ENCODE measurements around the gene SENP2. TPM values are rescaled to one million over a fixed set of nuclear protein-coding genes. Genes with fewer than 3 reads are reported as not detected.

Gene SENP2
- total and polyA plus RNA-seq, 10 of the 15 experiments (the other 5 are each of a cell fraction or from before 2014, with no cell fraction given) = 9.0 to 42.7 (median 25.1) TPM

DNA sequence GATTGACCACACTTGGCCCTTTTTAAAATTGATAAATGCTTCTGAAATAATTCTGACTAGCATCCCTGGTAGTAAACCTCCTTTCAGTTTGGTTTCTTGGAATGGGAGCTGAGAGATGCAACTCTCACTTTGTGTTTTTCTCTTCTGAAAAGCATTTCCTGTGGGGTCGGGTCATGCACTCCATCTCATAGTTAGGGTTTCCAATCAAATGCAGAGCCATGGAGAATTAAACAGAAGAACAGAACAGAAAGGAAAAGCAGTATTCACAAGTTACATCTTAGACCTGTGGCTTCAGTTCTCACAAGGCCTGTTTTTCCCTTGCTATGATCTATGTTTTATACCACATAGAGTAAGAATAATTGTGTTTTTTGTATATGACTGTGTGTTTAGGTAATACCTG, 39.7 kb downstream of the SENP2 start:
- SMC1A ChIA-PET (ENCODE audit: uncharacterized antibody, unreplicated experiment) = interaction anchor here (1.2 kb wide), 1 partner anchor 30 kb away, joined by 3 read pairs; no protein-coding TSS in a partner anchor
- DNase-seq (ENCODE audit: low read depth, low spot score) = no peak
- WGBS (ENCODE audit: insufficient coverage, insufficient replicate concordance, low lambda C conversion rate, missing lambda C conversion rate) = 44% methylated on average over 1 of the region's 1 CpG
- Histone ChIP-seq H3K4me1 (ENCODE audit: control insufficient read depth, insufficient read depth, low read length) (no peaks in the 10 kb centered on the region), H3K9ac (ENCODE audit: control insufficient read depth, insufficient read depth, low read length) (no peak overlapping the region), H3K36me3 (ENCODE audit: control insufficient read depth in 2 of 2, insufficient read depth in 2 of 2, low read length in 1 of 2) (peaks cover 1 to 38% of the 10 kb centered on the region in 2 experiments; a peak in 3 of 4 replicates), H3K4me3 (no peak overlapping the region), H3K9me3 (replicated peaks; ENCODE audit: control insufficient read depth, insufficient read depth, low read length) (no peaks in the 10 kb centered on the region), H3K27me3 (replicated peaks in 1 of 2; ENCODE audit: control insufficient read depth in 2 of 2, insufficient read depth in 2 of 2, low read length in 1 of 2) (no peaks in the 10 kb centered on the region), H3K79me2 (ENCODE audit: control insufficient read depth, insufficient read depth, low read length) (no peaks in the 10 kb centered on the region), H3K27ac (ENCODE audit: control insufficient read depth, insufficient read depth) (no peak overlapping the region), H4K20me1 (ENCODE audit: control insufficient read depth, insufficient read depth) (no peaks in the 10 kb centered on the region), H3K4me2 (ENCODE audit: control insufficient read depth, insufficient read depth) (no peak overlapping the region), H2AFZ (ENCODE audit: control insufficient read depth, low read depth, low read length) (no peak overlapping the region)
- POLR2A ChIA-PET = no interaction called here
- no peak for ATAC-seq
- intact Hi-C loops (cut with micrococcal nuclease; ENCODE audit: unreplicated experiment) = no loop called here
- in situ Hi-C loops (cut with MboI) = no loop called here
- no TSS peak for BruUV-seq (replicated peaks)
- RAD21 ChIA-PET (ENCODE audit: unreplicated experiment) = no interaction called here
- TF ChIP-seq WRNIP1 (IDR thresholded peaks at IDR 0.05; ENCODE audit: borderline replicate concordance, low read depth, low read length) (no peak), SRF (IDR thresholded peaks at IDR 0.05; ENCODE audit: low read depth in 2 of 2, low read length in 2 of 2) (0 out of 4 replicates have a peak, but pooled peaks of 1 of the 2 experiments have one; percentile 15)
- CTCF ChIA-PET = interaction anchor here (1.1 kb wide), 1 partner anchor 35 kb away, joined by 4 read pairs; no protein-coding TSS in a partner anchor
- peak; percentile 65 for FAIRE-seq

DNA sequence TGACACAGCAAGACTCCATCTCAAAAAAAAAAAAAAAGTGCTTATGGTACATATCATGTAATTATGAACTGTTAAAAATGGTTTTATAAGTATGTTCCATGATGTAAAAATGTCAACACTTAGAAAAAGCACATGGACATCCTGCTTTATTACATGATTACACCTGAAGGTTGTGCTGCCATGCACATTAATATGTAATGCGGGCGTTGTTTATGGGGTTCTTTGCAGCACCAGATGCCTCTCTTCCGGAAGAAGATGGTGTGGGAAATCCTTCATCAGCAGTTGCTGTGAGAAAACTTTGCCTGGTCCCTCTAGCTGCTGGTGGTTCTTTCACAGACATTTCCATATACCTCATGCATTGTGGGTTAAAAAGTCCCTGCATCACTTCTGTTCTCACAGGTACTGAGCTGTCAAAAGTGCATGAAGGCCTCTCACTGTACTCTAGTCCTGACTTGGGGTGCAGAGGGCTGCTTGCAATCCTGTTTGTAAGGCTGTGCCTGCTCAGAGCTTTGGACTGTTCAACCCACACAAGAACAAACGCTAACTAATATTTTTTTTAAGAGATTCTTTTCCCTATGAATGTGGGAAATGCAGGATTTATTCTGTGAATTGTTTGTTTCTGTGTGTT, 43.6 kb downstream of the SENP2 start:
- in situ Hi-C loops (cut with MboI) = no loop called here
- Histone ChIP-seq H3K4me3 (no peak overlapping the region), H3K9ac (ENCODE audit: control insufficient read depth, insufficient read depth, low read length) (no peak overlapping the region), H3K36me3 (ENCODE audit: control insufficient read depth in 2 of 2, insufficient read depth in 2 of 2, low read length in 1 of 2) (peaks cover 1 to 24% of the 10 kb centered on the region in 2 experiments; a peak in 3 of 4 replicates), H3K4me1 (ENCODE audit: control insufficient read depth, insufficient read depth, low read length) (no peaks in the 10 kb centered on the region), H2AFZ (ENCODE audit: control insufficient read depth, low read depth, low read length) (no peak overlapping the region), H3K27me3 (replicated peaks in 1 of 2; ENCODE audit: control insufficient read depth in 2 of 2, insufficient read depth in 2 of 2, low read length in 1 of 2) (no peaks in the 10 kb centered on the region), H4K20me1 (ENCODE audit: control insufficient read depth, insufficient read depth) (no peaks in the 10 kb centered on the region), H3K9me3 (replicated peaks; ENCODE audit: control insufficient read depth, insufficient read depth, low read length) (no peaks in the 10 kb centered on the region), H3K79me2 (ENCODE audit: control insufficient read depth, insufficient read depth, low read length) (no peaks in the 10 kb centered on the region), H3K4me2 (ENCODE audit: control insufficient read depth, insufficient read depth) (no peak overlapping the region), H3K27ac (ENCODE audit: control insufficient read depth, insufficient read depth) (no peak overlapping the region; the same call in 1 of the 2 replicates)
- FAIRE-seq = peak; percentile 71
- CTCF ChIA-PET = interaction anchor here (1.4 to 1.6 kb wide), 2 partner anchors 22 to 31 kb away, joined by 3 to 5 read pairs; no protein-coding TSS in a partner anchor
- peak; percentile 24 for DNase-seq (ENCODE audit: low read depth, low spot score)
- SMC1A ChIA-PET (ENCODE audit: uncharacterized antibody, unreplicated experiment) = interaction anchor here (0.6 to 1.0 kb wide), 2 partner anchors 54 to 906 kb away, joined by 3 to 4 read pairs; no protein-coding TSS in a partner anchor
- intact Hi-C loops (cut with micrococcal nuclease; ENCODE audit: unreplicated experiment) = no loop called here
- BruUV-seq (replicated peaks) = no TSS peak
- RAD21 ChIA-PET (ENCODE audit: unreplicated experiment) = no interaction called here
- 98% methylated on average over 4 of the region's 4 CpGs for WGBS (ENCODE audit: insufficient coverage, insufficient replicate concordance, low lambda C conversion rate, missing lambda C conversion rate)
- peak; percentile 61 for ATAC-seq
- POLR2A ChIA-PET = no interaction called here
- TF ChIP-seq, protein P1, sequence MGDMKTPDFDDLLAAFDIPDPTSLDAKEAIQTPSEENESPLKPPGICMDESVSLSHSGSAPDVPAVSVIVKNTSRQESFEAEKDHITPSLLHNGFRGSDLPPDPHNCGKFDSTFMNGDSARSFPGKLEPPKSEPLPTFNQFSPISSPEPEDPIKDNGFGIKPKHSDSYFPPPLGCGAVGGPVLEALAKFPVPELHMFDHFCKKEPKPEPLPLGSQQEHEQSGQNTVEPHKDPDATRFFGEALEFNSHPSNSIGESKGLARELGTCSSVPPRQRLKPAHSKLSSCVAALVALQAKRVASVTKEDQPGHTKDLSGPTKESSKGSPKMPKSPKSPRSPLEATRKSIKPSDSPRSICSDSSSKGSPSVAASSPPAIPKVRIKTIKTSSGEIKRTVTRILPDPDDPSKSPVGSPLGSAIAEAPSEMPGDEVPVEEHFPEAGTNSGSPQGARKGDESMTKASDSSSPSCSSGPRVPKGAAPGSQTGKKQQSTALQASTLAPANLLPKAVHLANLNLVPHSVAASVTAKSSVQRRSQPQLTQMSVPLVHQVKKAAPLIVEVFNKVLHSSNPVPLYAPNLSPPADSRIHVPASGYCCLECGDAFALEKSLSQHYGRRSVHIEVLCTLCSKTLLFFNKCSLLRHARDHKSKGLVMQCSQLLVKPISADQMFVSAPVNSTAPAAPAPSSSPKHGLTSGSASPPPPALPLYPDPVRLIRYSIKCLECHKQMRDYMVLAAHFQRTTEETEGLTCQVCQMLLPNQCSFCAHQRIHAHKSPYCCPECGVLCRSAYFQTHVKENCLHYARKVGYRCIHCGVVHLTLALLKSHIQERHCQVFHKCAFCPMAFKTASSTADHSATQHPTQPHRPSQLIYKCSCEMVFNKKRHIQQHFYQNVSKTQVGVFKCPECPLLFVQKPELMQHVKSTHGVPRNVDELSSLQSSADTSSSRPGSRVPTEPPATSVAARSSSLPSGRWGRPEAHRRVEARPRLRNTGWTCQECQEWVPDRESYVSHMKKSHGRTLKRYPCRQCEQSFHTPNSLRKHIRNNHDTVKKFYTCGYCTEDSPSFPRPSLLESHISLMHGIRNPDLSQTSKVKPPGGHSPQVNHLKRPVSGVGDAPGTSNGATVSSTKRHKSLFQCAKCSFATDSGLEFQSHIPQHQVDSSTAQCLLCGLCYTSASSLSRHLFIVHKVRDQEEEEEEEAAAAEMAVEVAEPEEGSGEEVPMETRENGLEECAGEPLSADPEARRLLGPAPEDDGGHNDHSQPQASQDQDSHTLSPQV (IDR thresholded peaks at IDR 0.05) = no peak
- no peak for TF ChIP-seq SREBF1 (IDR thresholded peaks at IDR 0.05; ENCODE audit: low read length)
- no peak for TF ChIP-seq SMC3 (IDR thresholded peaks at IDR 0.05; ENCODE audit: borderline replicate concordance, low read length)
- TF ChIP-seq, protein P2, sequence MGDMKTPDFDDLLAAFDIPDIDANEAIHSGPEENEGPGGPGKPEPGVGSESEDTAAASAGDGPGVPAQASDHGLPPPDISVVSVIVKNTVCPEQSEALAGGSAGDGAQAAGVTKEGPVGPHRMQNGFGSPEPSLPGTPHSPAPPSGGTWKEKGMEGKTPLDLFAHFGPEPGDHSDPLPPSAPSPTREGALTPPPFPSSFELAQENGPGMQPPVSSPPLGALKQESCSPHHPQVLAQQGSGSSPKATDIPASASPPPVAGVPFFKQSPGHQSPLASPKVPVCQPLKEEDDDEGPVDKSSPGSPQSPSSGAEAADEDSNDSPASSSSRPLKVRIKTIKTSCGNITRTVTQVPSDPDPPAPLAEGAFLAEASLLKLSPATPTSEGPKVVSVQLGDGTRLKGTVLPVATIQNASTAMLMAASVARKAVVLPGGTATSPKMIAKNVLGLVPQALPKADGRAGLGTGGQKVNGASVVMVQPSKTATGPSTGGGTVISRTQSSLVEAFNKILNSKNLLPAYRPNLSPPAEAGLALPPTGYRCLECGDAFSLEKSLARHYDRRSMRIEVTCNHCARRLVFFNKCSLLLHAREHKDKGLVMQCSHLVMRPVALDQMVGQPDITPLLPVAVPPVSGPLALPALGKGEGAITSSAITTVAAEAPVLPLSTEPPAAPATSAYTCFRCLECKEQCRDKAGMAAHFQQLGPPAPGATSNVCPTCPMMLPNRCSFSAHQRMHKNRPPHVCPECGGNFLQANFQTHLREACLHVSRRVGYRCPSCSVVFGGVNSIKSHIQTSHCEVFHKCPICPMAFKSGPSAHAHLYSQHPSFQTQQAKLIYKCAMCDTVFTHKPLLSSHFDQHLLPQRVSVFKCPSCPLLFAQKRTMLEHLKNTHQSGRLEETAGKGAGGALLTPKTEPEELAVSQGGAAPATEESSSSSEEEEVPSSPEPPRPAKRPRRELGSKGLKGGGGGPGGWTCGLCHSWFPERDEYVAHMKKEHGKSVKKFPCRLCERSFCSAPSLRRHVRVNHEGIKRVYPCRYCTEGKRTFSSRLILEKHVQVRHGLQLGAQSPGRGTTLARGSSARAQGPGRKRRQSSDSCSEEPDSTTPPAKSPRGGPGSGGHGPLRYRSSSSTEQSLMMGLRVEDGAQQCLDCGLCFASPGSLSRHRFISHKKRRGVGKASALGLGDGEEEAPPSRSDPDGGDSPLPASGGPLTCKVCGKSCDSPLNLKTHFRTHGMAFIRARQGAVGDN (IDR thresholded peaks at IDR 0.05) = 0 out of 2 replicates have a peak, but pooled peaks have one; percentile 44
- TF ChIP-seq CBFB (IDR thresholded peaks at IDR 0.05; ENCODE audit: low read depth) = 0 out of 2 replicates have a peak, but pooled peaks have one; percentile 24
- no peak for TF ChIP-seq JUND (IDR thresholded peaks at IDR 0.05; ENCODE audit: low read depth, low read length)

All from GM12878 (cell line).